Fibroblast of pulmonary artery (primary cell): ENCODE results near the gene ATP6AP2.

ENCODE experiments used
- DNase-seq: peaks from one replicate; pipeline ENCODE4 v3.0.0-alpha.2; 2010; ENCODE audit warnings: low read depth
- H3K4me3 ChIP-seq: replicated peaks from 2 replicates; pipeline ENCODE4 v1.5.1; 2011; ENCODE audit warnings: low read depth, mild to moderate bottlenecking, control low read depth, low read length, moderate library complexity
- TF ChIP-seq, protein P1 (sequence below): IDR thresholded peaks from 2 replicates; pipeline ENCODE4 v1.5.1; 2011; ENCODE audit warnings: mild to moderate bottlenecking, control low read depth, low read length, inconsistent platforms; ENCODE audit errors: missing control alignments

Gene ATP6AP2

DNA sequence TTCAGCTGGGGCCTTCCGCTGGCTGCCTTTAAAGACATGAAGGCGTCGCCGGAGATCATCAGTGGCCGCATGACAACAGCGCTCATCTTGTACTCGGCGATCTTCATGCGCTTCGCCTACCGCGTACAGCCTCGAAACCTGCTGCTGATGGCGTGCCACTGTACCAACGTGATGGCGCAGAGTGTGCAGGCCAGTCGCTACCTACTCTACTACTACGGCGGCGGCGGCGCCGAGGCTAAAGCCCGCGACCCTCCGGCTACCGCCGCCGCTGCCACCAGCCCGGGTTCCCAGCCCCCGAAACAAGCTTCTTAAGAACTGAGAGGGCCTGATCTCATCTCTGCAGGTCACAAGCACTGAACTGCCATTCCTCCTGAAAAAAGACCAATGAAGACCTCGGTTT is 42.9 kb downstream of the ATP6AP2 start:
- no peak overlapping the region for H3K4me3 ChIP-seq
- TF ChIP-seq, protein P1, sequence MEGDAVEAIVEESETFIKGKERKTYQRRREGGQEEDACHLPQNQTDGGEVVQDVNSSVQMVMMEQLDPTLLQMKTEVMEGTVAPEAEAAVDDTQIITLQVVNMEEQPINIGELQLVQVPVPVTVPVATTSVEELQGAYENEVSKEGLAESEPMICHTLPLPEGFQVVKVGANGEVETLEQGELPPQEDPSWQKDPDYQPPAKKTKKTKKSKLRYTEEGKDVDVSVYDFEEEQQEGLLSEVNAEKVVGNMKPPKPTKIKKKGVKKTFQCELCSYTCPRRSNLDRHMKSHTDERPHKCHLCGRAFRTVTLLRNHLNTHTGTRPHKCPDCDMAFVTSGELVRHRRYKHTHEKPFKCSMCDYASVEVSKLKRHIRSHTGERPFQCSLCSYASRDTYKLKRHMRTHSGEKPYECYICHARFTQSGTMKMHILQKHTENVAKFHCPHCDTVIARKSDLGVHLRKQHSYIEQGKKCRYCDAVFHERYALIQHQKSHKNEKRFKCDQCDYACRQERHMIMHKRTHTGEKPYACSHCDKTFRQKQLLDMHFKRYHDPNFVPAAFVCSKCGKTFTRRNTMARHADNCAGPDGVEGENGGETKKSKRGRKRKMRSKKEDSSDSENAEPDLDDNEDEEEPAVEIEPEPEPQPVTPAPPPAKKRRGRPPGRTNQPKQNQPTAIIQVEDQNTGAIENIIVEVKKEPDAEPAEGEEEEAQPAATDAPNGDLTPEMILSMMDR, result no peak
- no peak for DNase-seq

DNA sequence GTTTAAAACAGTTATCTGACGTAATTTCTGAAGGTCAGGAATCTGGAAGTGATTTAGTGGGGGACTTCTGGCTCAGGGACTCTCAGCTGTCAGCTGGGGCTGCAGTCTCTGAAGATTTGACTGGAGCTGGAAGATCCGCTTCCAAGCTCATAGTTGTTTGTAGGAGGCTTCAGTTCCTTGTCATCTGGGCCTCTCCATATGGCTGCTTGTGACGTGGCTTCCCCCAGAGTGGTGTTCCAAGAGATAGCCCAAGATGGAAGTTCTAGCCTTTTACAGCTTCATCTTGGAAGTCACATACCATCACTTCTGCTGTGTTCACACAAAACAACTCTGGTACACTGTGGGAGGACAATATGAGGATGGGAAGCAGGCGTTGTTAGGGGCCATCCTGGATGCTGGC is 44.5 kb downstream of the ATP6AP2 start:
- DNase-seq, result no peak
- no peak overlapping the region for H3K4me3 ChIP-seq
- TF ChIP-seq, protein P1, result no peak

DNA sequence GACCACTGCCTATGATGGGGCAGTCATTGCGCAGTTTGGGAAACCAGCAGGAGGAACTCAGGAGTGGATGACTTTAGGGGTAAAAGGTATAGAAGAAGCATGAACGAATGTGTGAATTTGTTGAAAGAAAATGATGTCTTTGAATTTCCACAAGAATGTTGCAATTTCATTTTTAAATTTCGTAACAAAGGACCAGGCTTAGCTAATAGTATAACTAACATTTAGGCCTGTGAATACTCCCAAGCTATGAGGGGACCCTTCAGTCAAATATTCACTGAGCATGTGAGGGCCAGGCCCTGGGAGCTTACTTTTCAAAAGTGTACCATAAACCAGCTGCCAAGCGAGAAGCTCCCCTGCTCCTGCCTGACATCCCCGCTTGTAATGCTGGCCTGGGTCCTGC is 47.7 kb downstream of the ATP6AP2 start:
- TF ChIP-seq, protein P1, result no peak
- no peak overlapping the region for H3K4me3 ChIP-seq
- peak; percentile 27 for DNase-seq

DNA sequence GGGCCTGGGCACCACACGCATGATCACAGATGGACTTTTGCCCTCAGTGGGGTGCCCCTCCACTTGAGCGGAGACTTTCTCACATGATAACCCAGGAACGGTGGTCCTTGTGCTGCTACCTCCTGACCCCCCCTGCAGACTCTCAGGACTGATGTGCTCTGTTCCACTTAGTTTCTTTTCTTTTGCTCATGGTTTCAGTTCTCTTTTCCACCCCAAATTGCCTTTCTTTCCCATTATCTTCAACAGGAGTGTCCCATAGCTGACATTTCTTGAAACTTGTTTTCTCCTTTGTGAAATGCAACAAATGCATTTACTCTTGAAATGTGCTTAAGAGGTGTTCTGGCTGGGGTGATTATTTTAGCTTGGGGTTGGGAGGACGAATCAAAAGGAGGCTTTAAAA is 51.4 kb downstream of the ATP6AP2 start:
- DNase-seq, result no peak
- TF ChIP-seq, protein P1, result no peak
- H3K4me3 ChIP-seq, result no peak overlapping the region

DNA sequence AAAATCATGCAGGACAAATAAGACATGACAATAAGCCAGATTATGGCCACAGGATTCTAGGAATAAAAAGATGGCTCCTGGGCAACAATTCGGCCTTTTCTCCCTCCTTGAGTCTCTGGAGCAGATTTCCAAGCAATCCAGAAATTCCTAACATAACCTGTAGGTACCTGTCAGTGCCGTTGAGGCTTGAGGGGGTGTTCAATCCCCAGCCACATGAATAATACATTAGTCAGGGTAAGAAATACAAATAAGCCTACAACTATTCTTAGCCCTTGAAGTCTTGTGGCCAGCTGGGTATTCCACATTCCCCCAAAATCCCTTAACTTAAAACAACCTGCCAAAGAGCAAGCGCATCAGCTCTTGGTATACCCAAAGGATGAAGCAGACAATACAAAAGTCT is 56.9 kb downstream of the ATP6AP2 start:
- DNase-seq, result no peak
- TF ChIP-seq, protein P1, result no peak

DNA sequence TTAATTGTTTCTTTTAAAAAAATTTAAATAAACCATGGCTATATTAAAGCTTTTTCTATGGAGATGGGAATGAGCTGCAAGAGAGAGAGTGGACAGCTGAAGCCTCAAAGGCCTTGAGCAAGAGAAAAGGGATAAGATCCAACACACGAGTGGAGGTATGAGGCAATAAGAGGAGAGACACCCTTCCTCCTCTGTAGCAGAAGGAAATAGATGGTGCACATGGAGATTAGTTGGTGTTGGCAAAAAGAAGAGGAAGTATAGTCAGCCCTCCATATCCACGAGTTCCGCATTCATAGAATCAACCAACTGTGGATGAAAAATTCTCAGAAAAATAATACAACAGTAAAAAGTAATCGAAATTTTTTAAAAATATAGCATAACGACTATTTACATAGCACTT is 63.4 kb downstream of the ATP6AP2 start:
- peak overlapping the region; percentile 53 for H3K4me3 ChIP-seq
- peak; percentile 76 for DNase-seq
- TF ChIP-seq, protein P1, result no peak

More for the DNA sequence above, 56.9 kb downstream of the ATP6AP2 start:
- H3K4me3 ChIP-seq, result no peak overlapping the region

DNA sequence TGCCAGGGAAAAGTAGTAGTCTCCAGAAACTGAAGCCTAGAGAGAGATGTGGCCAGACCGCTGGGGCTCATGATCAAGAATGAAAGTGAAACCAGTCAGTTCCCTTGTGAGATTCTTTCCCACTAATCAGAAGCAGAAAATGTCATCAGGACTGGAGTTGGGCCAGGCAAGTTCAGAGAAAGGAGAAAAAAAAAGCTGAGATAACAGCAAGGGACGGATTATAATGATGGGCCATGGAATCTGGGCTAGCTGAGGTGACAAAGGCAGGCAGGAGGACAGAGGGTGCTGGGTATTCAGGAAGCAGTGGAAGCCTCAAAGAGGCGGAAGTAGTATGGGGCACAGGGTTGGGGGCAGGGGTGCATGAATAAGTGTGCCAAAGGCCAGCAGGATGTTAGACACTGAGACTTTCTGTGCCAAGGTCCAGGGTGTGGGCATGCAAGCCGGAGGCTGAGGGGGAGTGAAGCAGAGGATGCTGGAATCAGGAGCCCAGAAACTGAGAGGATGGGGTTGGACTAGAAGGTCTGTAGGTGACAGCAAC is 64.1 kb downstream of the ATP6AP2 start:
- H3K4me3 ChIP-seq, result peak overlapping the region; percentile 53
- peak; percentile 61 for DNase-seq
- TF ChIP-seq, protein P1, result no peak
